HepG2 (cell line): ENCODE data around the gene SIT1. TPM values are rescaled to one million over a fixed set of nuclear protein-coding genes. Genes with fewer than 3 reads are reported as not detected.

Experiments
- ARHGAP35 ChIP-seq: sonication (generic); formaldehyde crosslinking; IDR thresholded peaks from 2 replicates; pipeline ENCODE4 v1.9.0; 2022; ENCODE audit warnings: mild to moderate bottlenecking, inconsistent platforms, moderate library complexity, missing genetic modification reagents, borderline replicate concordance
- GATAD2A ChIP-seq: IDR thresholded peaks from 2 replicates; pipeline ENCODE4 v1.6.1; 2016
- MAFK ChIP-seq, 2 experiments: IDR thresholded peaks in 1 of 2; conservative IDR thresholded peaks in 1 of 2; 2 replicates each; pipeline ENCODE4 v1.6.1; 2011; ENCODE audit warnings: improper control_type of control experiment in 2 of 2, low read length in 2 of 2
- STAT5B ChIP-seq: sonication (generic); formaldehyde crosslinking; IDR thresholded peaks from 2 replicates; pipeline ENCODE4 v1.4.0; 2020; ENCODE audit warnings: missing genetic modification reagents
- TEAD3 ChIP-seq: optimal IDR thresholded peaks from 2 replicates; pipeline ENCODE3; 2016; ENCODE audit warnings: borderline replicate concordance
- ZGPAT ChIP-seq: IDR thresholded peaks from 2 replicates; pipeline ENCODE4 v1.6.1; 2016; ENCODE audit warnings: mild to moderate bottlenecking
- ZNF30 ChIP-seq: sonication (generic); formaldehyde crosslinking; IDR thresholded peaks from 2 replicates; pipeline ENCODE4 v1.5.0; 2020; ENCODE audit warnings: mild to moderate bottlenecking, missing genetic modification reagents
- ZNF598 ChIP-seq: sonication (generic); formaldehyde crosslinking; IDR thresholded peaks from 2 replicates; pipeline ENCODE4 v1.5.1; 2020; ENCODE audit warnings: mild to moderate bottlenecking, missing genetic modification reagents, borderline replicate concordance
- polyA plus RNA-seq, 8 experiments: library from polyadenylated mRNA; depleted of rRNA in 3 of 8; stranded (reverse) in 7 of 8; unstranded in 1 of 8; fragments of >200 nt; fragmentation: Illumina TruSeq in 4 of 8; extraction: Trizol in 4 of 8; gene quantifications; 2 replicates each; pipeline versions ENCODE4 v1.2.1 to v1.2.3, GENCODE V29; 2011 to 2016; ENCODE audit warnings: low read depth in 4 of 8, missing spikeins in 1 of 8, mixed read lengths in 1 of 8; ENCODE audit not compliant: insufficient read depth in 1 of 8
- total RNA-seq, 5 experiments: library from RNA; depleted of rRNA; stranded (reverse); fragments of >200 nt; fragmentation: Illumina TruSeq; extraction: Trizol; gene quantifications; 2 replicates each; pipeline ENCODE4 v1.2.3, GENCODE V29; 2016; ENCODE audit warnings: low read depth in 1 of 5
- TF ChIP-seq, protein P1 (sequence below): sonication (generic); formaldehyde crosslinking; conservative IDR thresholded peaks from 2 replicates; pipeline ENCODE4 v1.4.0; 2020; ENCODE audit warnings: mild to moderate bottlenecking, missing genetic modification reagents, moderate library complexity
- TF ChIP-seq, protein P2 (sequence below): sonication (generic); formaldehyde crosslinking; IDR thresholded peaks from 2 replicates; pipeline ENCODE4 v1.4.0; 2020; ENCODE audit warnings: missing genetic modification reagents
- TF ChIP-seq, protein P3 (sequence below): sonication (generic); formaldehyde crosslinking; conservative IDR thresholded peaks from 2 replicates; pipeline ENCODE4 v1.4.0; 2020; ENCODE audit warnings: missing genetic modification reagents
- TF ChIP-seq, protein P4 (sequence below): sonication (generic); formaldehyde crosslinking; IDR thresholded peaks from 2 replicates; pipeline ENCODE4 v1.5.1; 2020; ENCODE audit warnings: missing genetic modification reagents, mild to moderate bottlenecking, borderline replicate concordance
- TF ChIP-seq, protein P5 (sequence below): sonication (generic); formaldehyde crosslinking; conservative IDR thresholded peaks from 2 replicates; pipeline ENCODE4 v1.8.0; 2022; ENCODE audit warnings: mild to moderate bottlenecking, moderate library complexity, missing genetic modification reagents

Gene SIT1
- total and polyA plus RNA-seq, 2 of the 13 experiments (the other 11 are each of a cell fraction or from before 2014, with no cell fraction given) = 0.09 to 6.7 TPM

GRCh38 chr9:35669331-35670145 is 18.8 kb upstream of the SIT1 start (continued):
- TF ChIP-seq, protein P1, sequence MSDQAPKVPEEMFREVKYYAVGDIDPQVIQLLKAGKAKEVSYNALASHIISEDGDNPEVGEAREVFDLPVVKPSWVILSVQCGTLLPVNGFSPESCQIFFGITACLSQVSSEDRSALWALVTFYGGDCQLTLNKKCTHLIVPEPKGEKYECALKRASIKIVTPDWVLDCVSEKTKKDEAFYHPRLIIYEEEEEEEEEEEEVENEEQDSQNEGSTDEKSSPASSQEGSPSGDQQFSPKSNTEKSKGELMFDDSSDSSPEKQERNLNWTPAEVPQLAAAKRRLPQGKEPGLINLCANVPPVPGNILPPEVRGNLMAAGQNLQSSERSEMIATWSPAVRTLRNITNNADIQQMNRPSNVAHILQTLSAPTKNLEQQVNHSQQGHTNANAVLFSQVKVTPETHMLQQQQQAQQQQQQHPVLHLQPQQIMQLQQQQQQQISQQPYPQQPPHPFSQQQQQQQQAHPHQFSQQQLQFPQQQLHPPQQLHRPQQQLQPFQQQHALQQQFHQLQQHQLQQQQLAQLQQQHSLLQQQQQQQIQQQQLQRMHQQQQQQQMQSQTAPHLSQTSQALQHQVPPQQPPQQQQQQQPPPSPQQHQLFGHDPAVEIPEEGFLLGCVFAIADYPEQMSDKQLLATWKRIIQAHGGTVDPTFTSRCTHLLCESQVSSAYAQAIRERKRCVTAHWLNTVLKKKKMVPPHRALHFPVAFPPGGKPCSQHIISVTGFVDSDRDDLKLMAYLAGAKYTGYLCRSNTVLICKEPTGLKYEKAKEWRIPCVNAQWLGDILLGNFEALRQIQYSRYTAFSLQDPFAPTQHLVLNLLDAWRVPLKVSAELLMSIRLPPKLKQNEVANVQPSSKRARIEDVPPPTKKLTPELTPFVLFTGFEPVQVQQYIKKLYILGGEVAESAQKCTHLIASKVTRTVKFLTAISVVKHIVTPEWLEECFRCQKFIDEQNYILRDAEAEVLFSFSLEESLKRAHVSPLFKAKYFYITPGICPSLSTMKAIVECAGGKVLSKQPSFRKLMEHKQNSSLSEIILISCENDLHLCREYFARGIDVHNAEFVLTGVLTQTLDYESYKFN (CRISPR knock-in tag) = peak; percentile 85
- TF ChIP-seq, protein P2, sequence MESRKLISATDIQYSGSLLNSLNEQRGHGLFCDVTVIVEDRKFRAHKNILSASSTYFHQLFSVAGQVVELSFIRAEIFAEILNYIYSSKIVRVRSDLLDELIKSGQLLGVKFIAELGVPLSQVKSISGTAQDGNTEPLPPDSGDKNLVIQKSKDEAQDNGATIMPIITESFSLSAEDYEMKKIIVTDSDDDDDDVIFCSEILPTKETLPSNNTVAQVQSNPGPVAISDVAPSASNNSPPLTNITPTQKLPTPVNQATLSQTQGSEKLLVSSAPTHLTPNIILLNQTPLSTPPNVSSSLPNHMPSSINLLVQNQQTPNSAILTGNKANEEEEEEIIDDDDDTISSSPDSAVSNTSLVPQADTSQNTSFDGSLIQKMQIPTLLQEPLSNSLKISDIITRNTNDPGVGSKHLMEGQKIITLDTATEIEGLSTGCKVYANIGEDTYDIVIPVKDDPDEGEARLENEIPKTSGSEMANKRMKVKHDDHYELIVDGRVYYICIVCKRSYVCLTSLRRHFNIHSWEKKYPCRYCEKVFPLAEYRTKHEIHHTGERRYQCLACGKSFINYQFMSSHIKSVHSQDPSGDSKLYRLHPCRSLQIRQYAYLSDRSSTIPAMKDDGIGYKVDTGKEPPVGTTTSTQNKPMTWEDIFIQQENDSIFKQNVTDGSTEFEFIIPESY (CRISPR knock-in tag) = peak; percentile 70; the same call in 1 of the 2 replicates
- peak; percentile 66 for TF ChIP-seq ZGPAT (CRISPR knock-in tag)
- peak; percentile 86 for TF ChIP-seq GATAD2A (CRISPR knock-in tag)
- no peak for TF ChIP-seq MAFK (conservative IDR thresholded peaks at IDR 0.05 in 1 of 2, IDR thresholded peaks at IDR 0.05 in 1 of 2; ENCODE audit: low read length in 2 of 2)
- TF ChIP-seq, protein P3, sequence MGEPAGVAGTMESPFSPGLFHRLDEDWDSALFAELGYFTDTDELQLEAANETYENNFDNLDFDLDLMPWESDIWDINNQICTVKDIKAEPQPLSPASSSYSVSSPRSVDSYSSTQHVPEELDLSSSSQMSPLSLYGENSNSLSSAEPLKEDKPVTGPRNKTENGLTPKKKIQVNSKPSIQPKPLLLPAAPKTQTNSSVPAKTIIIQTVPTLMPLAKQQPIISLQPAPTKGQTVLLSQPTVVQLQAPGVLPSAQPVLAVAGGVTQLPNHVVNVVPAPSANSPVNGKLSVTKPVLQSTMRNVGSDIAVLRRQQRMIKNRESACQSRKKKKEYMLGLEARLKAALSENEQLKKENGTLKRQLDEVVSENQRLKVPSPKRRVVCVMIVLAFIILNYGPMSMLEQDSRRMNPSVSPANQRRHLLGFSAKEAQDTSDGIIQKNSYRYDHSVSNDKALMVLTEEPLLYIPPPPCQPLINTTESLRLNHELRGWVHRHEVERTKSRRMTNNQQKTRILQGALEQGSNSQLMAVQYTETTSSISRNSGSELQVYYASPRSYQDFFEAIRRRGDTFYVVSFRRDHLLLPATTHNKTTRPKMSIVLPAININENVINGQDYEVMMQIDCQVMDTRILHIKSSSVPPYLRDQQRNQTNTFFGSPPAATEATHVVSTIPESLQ (CRISPR knock-in tag) = no peak
- TF ChIP-seq, protein P4, sequence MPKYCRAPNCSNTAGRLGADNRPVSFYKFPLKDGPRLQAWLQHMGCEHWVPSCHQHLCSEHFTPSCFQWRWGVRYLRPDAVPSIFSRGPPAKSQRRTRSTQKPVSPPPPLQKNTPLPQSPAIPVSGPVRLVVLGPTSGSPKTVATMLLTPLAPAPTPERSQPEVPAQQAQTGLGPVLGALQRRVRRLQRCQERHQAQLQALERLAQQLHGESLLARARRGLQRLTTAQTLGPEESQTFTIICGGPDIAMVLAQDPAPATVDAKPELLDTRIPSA (CRISPR knock-in tag) = no peak
- TF ChIP-seq STAT5B = no peak
- no peak for TF ChIP-seq ARHGAP35 (CRISPR knock-in tag)
- no peak for TF ChIP-seq ZNF30 (CRISPR knock-in tag)
- TF ChIP-seq, protein P5, sequence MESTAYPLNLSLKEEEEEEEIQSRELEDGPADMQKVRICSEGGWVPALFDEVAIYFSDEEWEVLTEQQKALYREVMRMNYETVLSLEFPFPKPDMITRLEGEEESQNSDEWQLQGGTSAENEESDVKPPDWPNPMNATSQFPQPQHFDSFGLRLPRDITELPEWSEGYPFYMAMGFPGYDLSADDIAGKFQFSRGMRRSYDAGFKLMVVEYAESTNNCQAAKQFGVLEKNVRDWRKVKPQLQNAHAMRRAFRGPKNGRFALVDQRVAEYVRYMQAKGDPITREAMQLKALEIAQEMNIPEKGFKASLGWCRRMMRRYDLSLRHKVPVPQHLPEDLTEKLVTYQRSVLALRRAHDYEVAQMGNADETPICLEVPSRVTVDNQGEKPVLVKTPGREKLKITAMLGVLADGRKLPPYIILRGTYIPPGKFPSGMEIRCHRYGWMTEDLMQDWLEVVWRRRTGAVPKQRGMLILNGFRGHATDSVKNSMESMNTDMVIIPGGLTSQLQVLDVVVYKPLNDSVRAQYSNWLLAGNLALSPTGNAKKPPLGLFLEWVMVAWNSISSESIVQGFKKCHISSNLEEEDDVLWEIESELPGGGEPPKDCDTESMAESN = no peak
- peak; percentile 77 for TF ChIP-seq TEAD3 (CRISPR knock-in tag)
- no peak for TF ChIP-seq ZNF598
